Right lobe of liver (tissue), 4 donors: Measurements from ENCODE around the gene NRIP1.

ENCODE experiments used
- POLR2A ChIP-seq: fragments of 450-650 bp; IDR thresholded peaks from one replicate; pipeline ENCODE4 v1.6.1; 2017; ENCODE audit warnings: antibody characterized with exemption, mild to moderate bottlenecking
- TF ChIP-seq, protein P1 (sequence below), 4 donors: fragments of 200-600 bp in 3 of 4; fragments of 450-650 bp in 1 of 4; IDR thresholded peaks; one replicate each; pipeline versions ENCODE4 v1.5.1 to v1.8.0; 2016 to 2022; ENCODE audit warnings: antibody characterized with exemption in 4 of 4, mild to moderate bottlenecking in 2 of 4
- donor health status: DM: no; HTN: no; CAD: no.
- donor health status: DM: no; HTN: no; CAD: no.
- donor health status: DM: no; HTN: yes; CAD: no.

- TF ChIP-seq, protein P1, sequence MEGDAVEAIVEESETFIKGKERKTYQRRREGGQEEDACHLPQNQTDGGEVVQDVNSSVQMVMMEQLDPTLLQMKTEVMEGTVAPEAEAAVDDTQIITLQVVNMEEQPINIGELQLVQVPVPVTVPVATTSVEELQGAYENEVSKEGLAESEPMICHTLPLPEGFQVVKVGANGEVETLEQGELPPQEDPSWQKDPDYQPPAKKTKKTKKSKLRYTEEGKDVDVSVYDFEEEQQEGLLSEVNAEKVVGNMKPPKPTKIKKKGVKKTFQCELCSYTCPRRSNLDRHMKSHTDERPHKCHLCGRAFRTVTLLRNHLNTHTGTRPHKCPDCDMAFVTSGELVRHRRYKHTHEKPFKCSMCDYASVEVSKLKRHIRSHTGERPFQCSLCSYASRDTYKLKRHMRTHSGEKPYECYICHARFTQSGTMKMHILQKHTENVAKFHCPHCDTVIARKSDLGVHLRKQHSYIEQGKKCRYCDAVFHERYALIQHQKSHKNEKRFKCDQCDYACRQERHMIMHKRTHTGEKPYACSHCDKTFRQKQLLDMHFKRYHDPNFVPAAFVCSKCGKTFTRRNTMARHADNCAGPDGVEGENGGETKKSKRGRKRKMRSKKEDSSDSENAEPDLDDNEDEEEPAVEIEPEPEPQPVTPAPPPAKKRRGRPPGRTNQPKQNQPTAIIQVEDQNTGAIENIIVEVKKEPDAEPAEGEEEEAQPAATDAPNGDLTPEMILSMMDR (IDR thresholded peaks at IDR 0.05) = no peak
- TF ChIP-seq POLR2A = no peak
These were observed 102.6 kb downstream of the NRIP1 start for GRCh38 chr21:14962217-14962616.
